ENCODE results near the gene RPUSD4. TPM values are rescaled to one million over a fixed set of nuclear protein-coding genes. Genes with fewer than 3 reads are reported as not detected.

The RPUSD4 gene
- total RNA-seq, 1 donor: 36.2 TPM

GRCh38 chr11:126163074-126163700 lies 48.3 kb downstream of the RPUSD4 start:
- peaks cover 13% of the 10 kb centered on the region for H3K4me1 ChIP-seq (ENCODE audit: insufficient read depth, low read length)
- no peaks in the 10 kb centered on the region for H3K36me3 ChIP-seq (ENCODE audit: insufficient read depth, low read length)
- H3K27ac ChIP-seq (ENCODE audit: low read depth, low read length): peak overlapping the region; percentile 58
- no peak for TF ChIP-seq CTCF (IDR thresholded peaks at IDR 0.05; ENCODE audit: extremely low read depth, low read depth, low read length)
- peak overlapping the region; percentile 56 for H3K4me2 ChIP-seq (ENCODE audit: insufficient read depth, low read length)
- H3K4me3 ChIP-seq (ENCODE audit: insufficient read depth, low read length): peak overlapping the region; percentile 39
- peak; percentile 99 for DNase-seq (ENCODE audit: insufficient read length, low spot score, missing footprints)
- H4K20me1 ChIP-seq (ENCODE audit: insufficient read depth, low read length): no peaks in the 10 kb centered on the region
- no peaks in the 10 kb centered on the region for H3K79me2 ChIP-seq (ENCODE audit: insufficient read depth, low read length)
- no peaks in the 10 kb centered on the region for H3K27me3 ChIP-seq (ENCODE audit: insufficient read depth, low read length)
- no peaks in the 10 kb centered on the region for H3K9me3 ChIP-seq (ENCODE audit: low read depth, low read length)
- H2AFZ ChIP-seq (ENCODE audit: low read length): peak overlapping the region; percentile 82

DNA sequence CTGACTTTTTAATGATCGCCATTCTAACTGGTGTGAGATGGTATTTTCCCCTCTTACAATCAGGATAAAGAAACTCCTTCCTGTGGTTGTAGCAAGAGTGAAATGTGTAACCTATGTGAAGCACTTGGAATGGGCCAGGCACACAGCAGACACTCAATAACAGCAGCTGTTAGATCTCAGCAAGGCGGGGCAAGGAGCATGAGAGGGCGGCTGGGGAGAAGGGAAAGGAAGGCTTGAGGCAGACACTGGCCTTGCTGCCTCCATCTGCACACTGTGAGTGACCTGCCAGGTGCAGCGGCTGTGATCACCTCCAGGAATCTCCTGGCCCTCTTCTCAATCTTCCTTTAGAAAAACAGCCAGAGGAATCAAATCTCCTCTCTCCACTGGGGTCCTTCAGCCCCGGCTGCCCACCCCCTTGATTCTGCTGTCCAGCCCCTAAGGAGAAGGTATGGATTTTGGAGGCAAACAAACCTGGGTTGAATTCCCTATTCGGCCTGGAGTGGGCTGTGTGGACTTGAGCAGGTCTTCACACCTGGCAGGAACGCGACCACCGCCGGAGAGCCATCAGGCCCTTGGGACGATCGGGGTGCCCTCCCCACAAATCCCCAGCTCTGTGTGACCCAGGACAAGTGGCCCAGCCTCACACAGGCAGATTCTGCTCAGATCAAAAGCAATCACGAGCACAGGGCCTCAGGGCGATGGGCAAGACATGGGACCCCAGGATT lies 49.0 kb downstream of the RPUSD4 start:
- H3K9me3 ChIP-seq (ENCODE audit: low read depth, low read length): no peaks in the 10 kb centered on the region
- H4K20me1 ChIP-seq (ENCODE audit: insufficient read depth, low read length): no peaks in the 10 kb centered on the region
- no peaks in the 10 kb centered on the region for H3K27me3 ChIP-seq (ENCODE audit: insufficient read depth, low read length)
- H3K79me2 ChIP-seq (ENCODE audit: insufficient read depth, low read length): no peaks in the 10 kb centered on the region
- H3K36me3 ChIP-seq (ENCODE audit: insufficient read depth, low read length): no peaks in the 10 kb centered on the region
- H2AFZ ChIP-seq (ENCODE audit: low read length): peak overlapping the region; percentile 82
- no peak for DNase-seq (ENCODE audit: insufficient read length, low spot score, missing footprints)
- no peak for TF ChIP-seq CTCF (IDR thresholded peaks at IDR 0.05; ENCODE audit: extremely low read depth, low read depth, low read length)
- peaks cover 13% of the 10 kb centered on the region for H3K4me1 ChIP-seq (ENCODE audit: insufficient read depth, low read length)
- H3K4me3 ChIP-seq (ENCODE audit: insufficient read depth, low read length): no peak overlapping the region
- H3K4me2 ChIP-seq (ENCODE audit: insufficient read depth, low read length): peak overlapping the region; percentile 56
- peak overlapping the region; percentile 58 for H3K27ac ChIP-seq (ENCODE audit: low read depth, low read length)

DNA sequence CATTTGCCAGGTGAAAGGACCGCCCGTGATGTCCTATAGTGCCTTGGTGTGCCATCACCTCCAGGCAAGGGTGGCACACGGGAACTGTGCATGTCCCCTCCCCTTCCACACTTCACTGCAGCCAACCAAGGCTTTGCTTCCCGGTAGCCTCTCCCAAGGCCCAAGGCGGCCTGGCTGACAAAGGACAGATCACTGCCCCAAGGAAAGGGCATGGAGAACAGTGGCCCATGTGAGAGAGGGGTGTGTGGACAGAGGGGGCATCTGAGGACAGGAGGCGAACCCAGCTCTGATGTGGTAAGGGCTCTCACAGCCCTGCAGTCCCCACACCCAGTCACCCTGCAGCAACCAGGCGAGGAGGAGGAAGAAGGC lies 50.4 kb downstream of the RPUSD4 start:
- Histone ChIP-seq H3K27me3 (ENCODE audit: insufficient read depth, low read length) (no peaks in the 10 kb centered on the region), H3K79me2 (ENCODE audit: insufficient read depth, low read length) (no peaks in the 10 kb centered on the region), H3K27ac (ENCODE audit: low read depth, low read length) (no peak overlapping the region), H3K36me3 (ENCODE audit: insufficient read depth, low read length) (no peaks in the 10 kb centered on the region), H2AFZ (ENCODE audit: low read length) (no peak overlapping the region), H3K4me3 (ENCODE audit: insufficient read depth, low read length) (no peak overlapping the region), H3K9me3 (ENCODE audit: low read depth, low read length) (no peaks in the 10 kb centered on the region), H3K4me1 (ENCODE audit: insufficient read depth, low read length) (peaks cover 13% of the 10 kb centered on the region), H3K4me2 (ENCODE audit: insufficient read depth, low read length) (no peak overlapping the region), H4K20me1 (ENCODE audit: insufficient read depth, low read length) (no peaks in the 10 kb centered on the region)
- TF ChIP-seq CTCF (IDR thresholded peaks at IDR 0.05; ENCODE audit: extremely low read depth, low read depth, low read length): no peak
- DNase-seq (ENCODE audit: insufficient read length, low spot score, missing footprints): no peak

- Histone ChIP-seq H3K4me1 (ENCODE audit: insufficient read depth, low read length) (peaks cover 13% of the 10 kb centered on the region), H2AFZ (ENCODE audit: low read length) (no peak overlapping the region), H3K4me3 (ENCODE audit: insufficient read depth, low read length) (no peak overlapping the region), H3K4me2 (ENCODE audit: insufficient read depth, low read length) (no peak overlapping the region), H3K36me3 (ENCODE audit: insufficient read depth, low read length) (no peaks in the 10 kb centered on the region), H4K20me1 (ENCODE audit: insufficient read depth, low read length) (no peaks in the 10 kb centered on the region), H3K9me3 (ENCODE audit: low read depth, low read length) (no peaks in the 10 kb centered on the region), H3K79me2 (ENCODE audit: insufficient read depth, low read length) (no peaks in the 10 kb centered on the region), H3K27ac (ENCODE audit: low read depth, low read length) (no peak overlapping the region), H3K27me3 (ENCODE audit: insufficient read depth, low read length) (no peaks in the 10 kb centered on the region)
- TF ChIP-seq CTCF (IDR thresholded peaks at IDR 0.05; ENCODE audit: extremely low read depth, low read depth, low read length): no peak
- no peak for DNase-seq (ENCODE audit: insufficient read length, low spot score, missing footprints)
Measured at GRCh38 chr11:126160345-126161022, 51.0 kb downstream of the RPUSD4 start.
